LNCaP clone FGC (cell line): Measurements from ENCODE around the gene EML6.

Source experiments
- DNase-seq: peaks from one replicate; pipeline ENCODE4 v3.0.0-alpha.2; 2011; ENCODE audit warnings: low read depth
- H3K4me3 ChIP-seq: 2 replicates; pipeline ENCODE4 v1.5.1; 2011; ENCODE audit warnings: mild to moderate bottlenecking, low read depth, low read length, control low read depth
- TF ChIP-seq, protein P1 (sequence below): IDR thresholded peaks from 2 replicates; pipeline ENCODE4 v1.5.1; 2012; ENCODE audit warnings: mild to moderate bottlenecking; ENCODE audit not compliant: control insufficient read depth, insufficient read depth; ENCODE audit errors: extremely low read depth

EML6 gene

GRCh38 chr2:54942373-54942772 lies 218.9 kb downstream of the EML6 start:
- no peak overlapping the region for H3K4me3 ChIP-seq
- TF ChIP-seq, protein P1, sequence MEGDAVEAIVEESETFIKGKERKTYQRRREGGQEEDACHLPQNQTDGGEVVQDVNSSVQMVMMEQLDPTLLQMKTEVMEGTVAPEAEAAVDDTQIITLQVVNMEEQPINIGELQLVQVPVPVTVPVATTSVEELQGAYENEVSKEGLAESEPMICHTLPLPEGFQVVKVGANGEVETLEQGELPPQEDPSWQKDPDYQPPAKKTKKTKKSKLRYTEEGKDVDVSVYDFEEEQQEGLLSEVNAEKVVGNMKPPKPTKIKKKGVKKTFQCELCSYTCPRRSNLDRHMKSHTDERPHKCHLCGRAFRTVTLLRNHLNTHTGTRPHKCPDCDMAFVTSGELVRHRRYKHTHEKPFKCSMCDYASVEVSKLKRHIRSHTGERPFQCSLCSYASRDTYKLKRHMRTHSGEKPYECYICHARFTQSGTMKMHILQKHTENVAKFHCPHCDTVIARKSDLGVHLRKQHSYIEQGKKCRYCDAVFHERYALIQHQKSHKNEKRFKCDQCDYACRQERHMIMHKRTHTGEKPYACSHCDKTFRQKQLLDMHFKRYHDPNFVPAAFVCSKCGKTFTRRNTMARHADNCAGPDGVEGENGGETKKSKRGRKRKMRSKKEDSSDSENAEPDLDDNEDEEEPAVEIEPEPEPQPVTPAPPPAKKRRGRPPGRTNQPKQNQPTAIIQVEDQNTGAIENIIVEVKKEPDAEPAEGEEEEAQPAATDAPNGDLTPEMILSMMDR = no peak
- no peak for DNase-seq

- DNase-seq = no peak
- TF ChIP-seq, protein P1 = no peak
- H3K4me3 ChIP-seq = no peak overlapping the region
Observed at GRCh38 chr2:54944724-54945326, 221.4 kb downstream of the EML6 start.

DNA sequence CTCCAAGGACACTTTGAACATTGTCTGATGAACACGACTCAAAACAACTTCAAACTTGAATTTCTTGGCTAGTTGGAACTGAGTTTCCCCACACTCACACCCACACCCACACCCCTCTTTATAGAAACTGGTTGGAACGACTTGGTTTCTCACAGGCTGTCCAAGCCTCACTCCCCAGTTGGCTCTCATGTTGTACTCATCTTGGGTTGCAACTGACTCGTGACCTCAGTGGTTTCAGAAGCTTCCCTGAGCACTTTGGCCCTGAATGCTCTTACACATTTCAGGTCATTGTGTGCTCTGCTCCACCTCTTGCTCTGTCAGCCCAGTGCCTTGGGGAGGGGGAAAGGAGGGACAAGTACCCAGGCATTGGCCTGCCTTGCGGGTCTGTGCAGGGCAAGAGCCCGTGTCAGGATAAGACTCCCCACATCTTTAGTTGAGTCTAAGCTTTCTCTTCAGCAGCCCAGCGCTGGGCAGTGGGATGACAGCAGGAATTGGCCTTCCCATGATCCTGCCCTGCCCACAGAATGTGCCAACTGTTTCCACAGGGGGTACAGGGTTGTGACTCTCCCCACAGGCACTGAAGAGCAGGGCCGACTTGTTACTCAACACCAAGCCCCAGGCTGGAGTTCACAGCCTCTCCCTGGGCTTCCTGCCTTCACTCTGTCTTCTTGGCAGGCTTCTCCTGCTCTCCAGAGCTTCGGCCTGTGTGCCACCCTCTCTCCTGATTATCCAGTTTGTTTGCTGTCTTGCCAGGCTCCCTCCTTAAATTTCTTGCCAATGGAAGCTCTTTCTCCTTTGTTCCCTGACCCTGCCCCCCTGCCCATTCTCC lies 222.1 kb downstream of the EML6 start:
- DNase-seq = no peak
- no peak overlapping the region for H3K4me3 ChIP-seq
- TF ChIP-seq, protein P1 = no peak

GRCh38 chr2:54946220-54946805 lies 222.9 kb downstream of the EML6 start:
- DNase-seq = no peak
- TF ChIP-seq, protein P1 = no peak
- no peak overlapping the region for H3K4me3 ChIP-seq

GRCh38 chr2:54947136-54947535 lies 223.7 kb downstream of the EML6 start:
- TF ChIP-seq, protein P1 = no peak

DNA sequence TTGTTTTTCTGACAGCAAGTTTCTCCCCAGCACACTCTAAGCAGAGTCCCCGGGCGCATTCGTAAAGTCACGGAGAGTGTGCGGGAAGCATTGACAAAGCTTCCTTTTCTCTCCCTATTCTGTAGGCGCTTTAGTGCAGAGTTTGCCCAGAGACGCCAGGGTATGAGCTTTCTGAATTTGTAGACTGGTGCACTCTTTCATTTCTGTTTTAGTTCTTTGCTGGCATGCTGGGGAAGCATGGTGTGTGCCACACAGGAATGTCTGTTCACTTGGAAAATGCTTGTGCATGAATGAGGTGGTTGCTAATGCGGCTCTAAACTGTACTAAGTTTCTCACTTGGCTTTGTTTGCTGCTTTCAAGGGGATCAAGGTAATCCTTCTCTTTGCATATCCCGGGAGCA lies 224.2 kb downstream of the EML6 start:
- DNase-seq = no peak
- no peak overlapping the region for H3K4me3 ChIP-seq
- TF ChIP-seq, protein P1 = no peak

More at GRCh38 chr2:54947136-54947535, 223.7 kb downstream of the EML6 start:
- DNase-seq = no peak
- H3K4me3 ChIP-seq = no peak overlapping the region
